ENCODE results near the gene HSPA12A.

HSPA12A gene

DNA sequence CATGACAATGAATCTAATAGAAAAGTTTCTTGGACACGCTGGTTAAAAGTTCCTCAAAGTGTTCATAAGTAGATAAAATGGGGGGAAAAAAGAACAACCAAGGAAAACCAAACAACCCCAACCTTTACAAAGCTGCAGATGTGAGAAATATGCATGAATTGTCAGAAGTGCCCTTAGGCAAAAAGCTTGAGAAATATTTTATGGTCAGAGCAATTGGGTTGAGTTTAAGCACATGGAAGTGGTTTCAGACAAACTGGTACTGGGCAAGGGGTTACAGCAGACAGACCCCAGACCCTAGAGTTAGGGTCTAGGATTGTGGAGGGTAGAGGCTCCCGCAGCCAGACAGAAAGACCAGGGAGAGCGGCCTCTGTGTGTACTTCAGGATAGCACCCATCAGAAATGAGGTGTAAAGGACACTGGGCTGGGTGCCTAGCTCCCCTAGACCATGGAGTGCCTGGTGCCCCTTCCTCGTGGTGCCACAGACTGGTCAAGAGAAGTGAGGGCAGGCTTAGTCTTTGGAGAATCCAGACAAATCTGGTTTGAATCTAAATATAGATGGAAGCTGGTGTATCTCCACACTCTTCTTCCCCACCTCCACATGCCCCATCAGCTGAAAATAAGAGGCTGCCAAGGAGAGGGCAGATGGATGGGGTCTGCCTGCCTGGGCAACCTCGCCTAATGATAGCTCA is 84.4 kb downstream of the HSPA12A start:
- no peak for TF ChIP-seq GATA3 (IDR thresholded peaks at IDR 0.05; ENCODE audit: low read depth, low read length)
- no peak for TF ChIP-seq GATA2 (IDR thresholded peaks at IDR 0.05; ENCODE audit: low read depth, low read length)

DNA sequence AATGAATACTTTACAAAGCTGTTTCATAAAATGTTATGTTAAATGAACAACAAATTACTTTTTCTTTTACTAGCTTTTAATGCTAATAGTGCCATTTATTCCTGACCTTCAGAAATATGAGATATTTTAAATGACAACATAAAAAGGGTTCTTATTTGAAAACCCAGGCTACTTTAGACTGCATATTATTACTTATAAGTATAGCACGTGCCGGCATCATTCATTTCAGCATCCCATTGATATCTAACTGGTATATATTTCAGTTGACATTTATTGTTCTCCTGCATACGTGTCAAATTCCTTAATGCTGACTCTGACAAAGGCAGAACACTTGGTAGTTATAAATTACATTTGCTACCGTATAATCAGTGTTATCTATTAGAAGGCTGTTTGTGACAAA is 86.3 kb downstream of the HSPA12A start:
- TF ChIP-seq GATA2 (IDR thresholded peaks at IDR 0.05; ENCODE audit: low read depth, low read length) = no peak
- no peak for TF ChIP-seq GATA3 (IDR thresholded peaks at IDR 0.05; ENCODE audit: low read depth, low read length)

DNA sequence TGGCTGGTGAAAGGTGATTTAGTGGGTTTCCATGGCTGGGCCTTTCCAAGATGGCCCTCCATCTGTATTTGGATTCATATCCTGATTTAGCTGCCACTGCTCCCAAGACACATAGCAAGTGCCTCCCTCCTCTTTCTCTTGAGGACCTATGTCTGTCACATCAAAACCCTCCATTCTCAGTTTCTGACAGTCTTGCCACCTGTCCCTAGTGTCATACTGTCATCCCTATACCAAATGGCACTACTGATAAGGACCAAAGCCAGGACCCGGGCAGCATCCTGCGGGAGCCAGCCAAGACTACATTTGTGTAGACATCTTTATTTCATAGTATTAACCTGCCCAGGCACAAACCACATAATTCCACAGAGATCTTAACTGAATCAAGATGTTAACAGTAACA is 86.8 kb downstream of the HSPA12A start:
- TF ChIP-seq GATA2 (IDR thresholded peaks at IDR 0.05; ENCODE audit: low read depth, low read length) (no peak), GATA3 (IDR thresholded peaks at IDR 0.05; ENCODE audit: low read depth, low read length) (no peak)

DNA sequence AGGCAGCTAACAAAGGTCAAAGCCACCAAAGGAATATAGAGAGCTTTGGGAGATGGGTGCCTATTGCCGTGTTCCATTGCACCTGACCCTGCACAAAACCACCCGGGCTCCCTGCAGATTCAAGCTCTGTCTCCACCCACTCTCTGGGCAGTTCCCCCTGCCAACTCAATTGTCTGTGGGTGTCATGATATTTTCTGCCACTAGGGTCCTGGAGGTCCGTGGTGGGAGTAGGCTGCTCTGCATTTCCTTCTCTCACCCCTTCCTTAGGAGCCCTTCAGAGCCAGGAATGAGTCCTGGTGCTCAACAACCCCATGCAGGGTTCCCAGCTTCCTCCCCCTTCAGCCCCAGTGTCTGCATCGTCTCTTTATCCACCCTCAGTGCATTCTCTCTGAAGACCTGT is 87.5 kb downstream of the HSPA12A start:
- no peak for TF ChIP-seq GATA3 (IDR thresholded peaks at IDR 0.05; ENCODE audit: low read depth, low read length)
- no peak for TF ChIP-seq GATA2 (IDR thresholded peaks at IDR 0.05; ENCODE audit: low read depth, low read length)

DNA sequence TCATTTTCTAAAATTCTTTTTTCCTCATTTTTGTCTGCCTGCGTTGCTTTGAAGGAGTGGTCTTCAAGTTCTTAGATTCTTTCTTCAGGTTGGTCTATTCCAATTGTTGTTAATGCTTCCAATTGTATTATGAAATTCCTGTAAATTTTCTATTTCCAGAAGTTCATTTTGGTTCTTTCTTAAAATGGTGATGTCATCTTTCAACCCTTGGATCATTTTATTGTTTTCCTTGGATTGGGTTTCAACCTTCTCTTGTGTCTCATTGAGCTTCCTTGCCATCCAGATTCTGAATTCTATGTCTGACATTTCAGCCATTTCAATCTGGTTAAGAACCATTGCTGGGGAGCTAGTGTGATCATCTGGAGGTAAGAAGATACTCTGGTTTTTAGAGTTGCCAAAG is 88.5 kb downstream of the HSPA12A start:
- no peak for TF ChIP-seq GATA3 (IDR thresholded peaks at IDR 0.05; ENCODE audit: low read depth, low read length)
- TF ChIP-seq GATA2 (IDR thresholded peaks at IDR 0.05; ENCODE audit: low read depth, low read length) = no peak

DNA sequence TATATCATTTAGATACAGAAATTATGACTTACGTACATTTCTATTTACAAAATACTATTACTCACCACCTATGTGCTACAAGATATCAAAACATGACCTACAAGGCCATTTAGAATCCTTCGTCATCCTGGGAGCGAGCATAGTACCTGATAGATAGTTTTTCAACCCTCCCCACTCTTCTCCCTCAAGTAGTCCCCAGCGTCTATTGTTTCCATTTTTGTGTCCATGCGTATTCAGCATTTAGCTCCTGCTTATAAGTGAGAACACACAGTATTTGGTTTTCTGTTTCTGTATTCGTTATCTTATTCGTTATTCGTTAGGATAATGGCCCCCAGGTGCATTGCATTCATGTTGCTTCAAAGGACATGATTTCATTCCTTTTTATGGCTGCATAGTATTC is 93.5 kb downstream of the HSPA12A start:
- no peak for TF ChIP-seq GATA2 (IDR thresholded peaks at IDR 0.05; ENCODE audit: low read depth, low read length)
- no peak for TF ChIP-seq GATA3 (IDR thresholded peaks at IDR 0.05; ENCODE audit: low read depth, low read length)

DNA sequence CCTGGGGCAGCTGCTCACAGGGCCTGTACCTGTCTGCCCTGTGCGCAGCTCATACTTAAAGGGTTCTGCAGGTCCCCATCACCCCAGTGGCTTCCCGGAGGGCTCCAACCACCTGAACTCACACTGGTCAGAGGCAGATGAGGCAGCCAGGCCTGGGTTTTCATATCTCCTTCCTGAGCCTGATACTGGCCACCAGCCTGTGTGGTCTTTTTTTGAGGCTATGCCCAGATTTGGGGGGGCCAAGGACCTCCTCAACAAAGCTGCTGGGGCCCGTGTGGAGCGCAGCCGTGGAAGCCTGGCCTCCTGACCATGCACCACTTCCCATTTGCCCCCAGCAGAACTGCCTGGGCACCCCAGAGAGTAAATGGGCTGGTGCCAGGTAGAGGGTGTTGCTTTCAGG is 95.9 kb downstream of the HSPA12A start:
- no peak for TF ChIP-seq GATA2 (IDR thresholded peaks at IDR 0.05; ENCODE audit: low read depth, low read length)
- no peak for TF ChIP-seq GATA3 (IDR thresholded peaks at IDR 0.05; ENCODE audit: low read depth, low read length)

DNA sequence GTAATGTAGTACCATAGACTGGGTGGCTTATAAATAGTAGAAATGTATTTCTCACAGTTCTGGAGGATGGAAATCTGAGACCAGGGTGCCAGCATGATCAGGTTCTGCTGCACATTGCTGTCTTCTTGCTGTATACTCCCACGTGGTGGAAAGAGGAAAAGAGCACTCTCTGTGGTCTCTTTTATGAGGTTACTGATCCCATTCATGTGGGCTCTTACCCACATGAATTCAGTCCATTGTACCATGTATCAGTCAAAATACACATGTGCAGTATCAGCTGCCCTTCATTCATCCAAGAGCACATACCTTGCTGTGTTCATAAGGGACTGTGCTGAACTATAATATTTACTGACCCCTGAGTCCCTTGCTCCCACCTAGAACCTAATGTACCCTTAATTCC is 104.5 kb downstream of the HSPA12A start:
- no peak for TF ChIP-seq GATA3 (IDR thresholded peaks at IDR 0.05; ENCODE audit: low read depth, low read length)
- no peak for TF ChIP-seq GATA2 (IDR thresholded peaks at IDR 0.05; ENCODE audit: low read depth, low read length)

DNA sequence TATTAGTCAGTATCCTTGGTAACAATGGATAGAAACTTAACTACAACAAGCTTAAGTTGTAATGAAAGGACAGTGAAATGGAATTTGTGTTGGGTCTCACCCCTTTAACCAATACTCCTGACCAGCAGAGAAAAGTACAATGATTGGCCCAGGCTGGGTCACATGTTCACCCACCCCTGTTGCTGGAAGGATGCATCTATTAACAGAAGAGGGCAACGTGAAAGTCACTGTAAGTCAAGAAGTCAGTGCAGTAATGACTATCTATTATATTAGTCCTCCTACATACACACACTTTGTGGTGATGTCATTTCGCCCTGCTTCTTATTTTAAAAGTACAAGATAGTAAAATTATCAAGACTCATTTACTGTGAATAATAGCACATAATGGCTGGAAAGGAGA is 105.4 kb downstream of the HSPA12A start:
- TF ChIP-seq GATA2 (IDR thresholded peaks at IDR 0.05; ENCODE audit: low read depth, low read length) = no peak
- TF ChIP-seq GATA3 (IDR thresholded peaks at IDR 0.05; ENCODE audit: low read depth, low read length) = no peak

DNA sequence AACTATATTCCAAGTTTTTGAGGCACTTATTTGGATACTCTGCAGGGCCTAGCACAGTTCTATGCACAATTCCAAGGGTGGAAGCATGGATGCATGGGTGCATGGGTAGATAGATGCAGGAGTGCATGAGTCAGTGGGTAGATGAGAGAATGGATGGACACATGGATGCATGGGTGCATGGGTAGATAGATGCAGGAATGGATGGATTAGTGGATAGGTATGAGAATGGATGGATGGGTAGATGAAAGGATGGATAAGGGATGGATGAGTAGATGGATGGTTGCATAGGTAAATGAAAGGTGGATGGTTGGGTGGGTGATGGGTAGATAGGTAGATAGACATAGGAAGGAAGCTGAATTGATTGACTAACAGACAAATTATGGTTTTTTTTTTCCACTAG is 106.0 kb downstream of the HSPA12A start:
- no peak for TF ChIP-seq GATA3 (IDR thresholded peaks at IDR 0.05; ENCODE audit: low read depth, low read length)
- no peak for TF ChIP-seq GATA2 (IDR thresholded peaks at IDR 0.05; ENCODE audit: low read depth, low read length)

DNA sequence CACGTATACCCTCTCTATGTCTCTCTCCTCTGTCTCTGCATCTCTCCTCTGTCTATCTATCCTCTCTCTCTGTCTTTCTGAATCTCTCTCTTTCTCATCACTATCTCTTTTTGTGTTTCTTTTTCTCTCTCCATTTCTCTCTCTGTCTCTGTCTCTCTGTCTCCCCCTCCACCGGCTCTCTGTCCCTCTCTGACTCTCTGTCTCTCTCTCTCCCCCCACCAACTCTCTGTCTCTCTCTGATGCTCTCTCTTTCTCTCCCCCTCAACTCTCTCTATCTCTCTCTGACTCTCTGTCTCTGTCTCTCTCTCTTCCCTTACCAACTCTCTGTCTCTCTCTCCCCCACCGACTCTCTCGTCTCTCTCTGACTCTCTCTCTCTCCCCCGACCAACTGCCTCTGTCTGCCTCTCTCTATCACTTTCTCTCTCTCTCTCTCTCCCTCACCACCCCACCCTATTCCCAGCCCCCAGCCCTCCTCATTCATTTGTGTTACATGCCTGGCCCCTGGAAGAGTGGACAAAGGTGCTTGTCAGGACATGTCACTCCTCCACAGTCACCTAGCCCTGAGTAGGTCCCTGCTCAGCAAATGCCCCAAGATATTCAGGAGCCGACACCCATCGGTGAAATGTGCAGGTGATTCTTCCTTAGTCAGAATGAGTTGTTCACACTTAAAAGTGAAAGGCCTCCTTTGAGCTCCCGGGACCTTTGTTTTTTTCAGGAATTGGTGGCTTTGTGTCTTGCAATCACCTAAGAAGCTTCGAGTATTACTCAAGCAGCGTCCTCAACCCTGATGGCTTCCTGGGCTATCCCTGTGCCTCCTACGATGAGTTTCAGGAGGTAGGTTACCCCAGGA is 108.0 kb downstream of the HSPA12A start:
- no peak for TF ChIP-seq GATA3 (IDR thresholded peaks at IDR 0.05; ENCODE audit: low read depth, low read length)
- no peak for TF ChIP-seq GATA2 (IDR thresholded peaks at IDR 0.05; ENCODE audit: low read depth, low read length)

DNA sequence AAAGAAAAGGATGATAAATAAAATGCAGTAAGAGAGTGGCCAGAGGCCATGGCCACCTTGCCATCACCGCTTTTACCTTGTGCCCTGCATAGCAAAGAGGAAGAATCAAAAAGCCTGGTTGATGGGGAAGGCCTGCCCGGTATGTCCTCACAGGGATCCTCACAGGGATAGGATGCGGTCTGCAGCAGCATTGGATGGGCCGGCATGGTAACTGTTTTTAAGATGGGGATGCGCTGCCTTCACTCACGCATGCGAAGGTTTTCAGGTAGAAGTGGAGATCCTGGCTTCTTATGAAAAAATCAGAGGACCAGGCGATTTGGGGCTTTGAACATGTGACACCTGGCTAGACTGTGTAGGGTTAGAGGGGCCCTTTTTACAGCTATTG is 109.2 kb downstream of the HSPA12A start:
- TF ChIP-seq GATA3 (IDR thresholded peaks at IDR 0.05; ENCODE audit: low read depth, low read length) = no peak
- TF ChIP-seq GATA2 (IDR thresholded peaks at IDR 0.05; ENCODE audit: low read depth, low read length) = no peak

DNA sequence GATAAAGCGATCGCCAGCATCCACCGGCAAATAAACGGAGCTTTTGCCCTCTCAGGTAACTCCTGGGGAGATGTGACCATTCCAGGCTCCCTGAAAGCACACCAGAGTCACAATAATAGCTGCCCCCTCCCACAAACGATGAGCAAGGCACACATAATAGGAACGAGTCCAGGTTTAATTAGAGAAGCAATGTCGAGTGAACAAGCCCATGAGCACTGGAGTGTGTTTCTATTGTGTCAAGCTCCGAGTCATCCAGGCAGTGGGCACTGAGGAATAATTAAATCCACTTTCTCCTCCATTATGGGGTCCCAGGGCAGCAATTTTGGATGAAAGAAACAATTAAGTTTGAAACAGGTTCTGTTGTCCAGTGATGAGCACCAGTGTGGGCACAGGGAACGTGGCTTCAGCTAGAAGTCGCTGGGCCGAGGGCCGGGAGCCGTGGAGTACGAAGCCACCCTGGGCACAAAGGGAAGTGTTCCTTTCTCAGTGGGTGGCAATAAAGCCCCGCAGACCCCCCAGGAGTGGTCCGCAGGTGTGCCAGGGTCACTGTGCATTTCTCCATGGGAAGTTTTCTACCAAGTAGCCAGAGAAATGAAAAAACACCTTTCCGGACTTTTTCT is 109.7 kb downstream of the HSPA12A start:
- TF ChIP-seq GATA2 (IDR thresholded peaks at IDR 0.05; ENCODE audit: low read depth, low read length) = no peak
- no peak for TF ChIP-seq GATA3 (IDR thresholded peaks at IDR 0.05; ENCODE audit: low read depth, low read length)

DNA sequence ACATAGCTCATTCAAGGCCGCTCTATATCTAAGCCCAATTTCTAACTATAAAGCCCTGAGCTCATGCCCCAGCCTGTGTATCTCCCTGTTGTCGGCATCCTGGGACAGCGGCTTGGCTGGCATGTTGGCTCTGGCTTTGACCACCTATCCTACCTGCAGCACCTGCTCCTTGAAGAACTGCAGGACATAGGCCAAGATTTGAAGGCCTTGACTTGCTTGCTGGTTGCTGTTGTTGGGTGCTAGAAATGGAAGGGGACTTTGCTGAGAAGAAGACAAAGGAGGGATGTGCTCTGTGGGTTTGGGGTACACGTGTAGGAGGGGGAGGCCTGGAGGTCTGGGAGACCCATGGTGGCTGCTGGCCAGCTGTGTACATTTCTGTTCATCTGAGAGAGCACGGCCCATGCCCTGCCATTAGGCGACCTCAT is 110.5 kb downstream of the HSPA12A start:
- TF ChIP-seq GATA3 (IDR thresholded peaks at IDR 0.05; ENCODE audit: low read depth, low read length) (no peak), GATA2 (IDR thresholded peaks at IDR 0.05; ENCODE audit: low read depth, low read length) (no peak)

DNA sequence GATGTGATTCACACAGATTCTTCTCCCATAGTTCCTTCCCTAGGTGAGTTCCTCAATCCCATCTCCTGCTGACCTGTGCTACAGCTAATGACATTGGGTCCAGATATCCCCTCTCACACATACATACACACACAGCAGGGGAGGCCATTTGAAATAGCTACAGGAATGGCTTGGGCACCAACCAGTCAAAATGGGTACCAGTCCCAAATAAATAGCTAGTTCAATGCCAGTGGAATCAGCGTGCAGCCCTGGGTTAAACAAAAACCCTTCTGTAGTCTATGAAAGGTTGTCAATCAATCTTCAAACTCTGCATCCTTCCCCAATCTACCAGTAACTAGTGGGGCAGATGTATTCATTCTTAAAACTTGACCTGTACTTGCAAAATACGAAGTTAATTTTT is 112.3 kb downstream of the HSPA12A start:
- no peak for TF ChIP-seq GATA2 (IDR thresholded peaks at IDR 0.05; ENCODE audit: low read depth, low read length)
- TF ChIP-seq GATA3 (IDR thresholded peaks at IDR 0.05; ENCODE audit: low read depth, low read length) = no peak

All from SH-SY5Y (cell line).